Neural cell (in vitro differentiated cells): Measurements from ENCODE around the gene SLC41A3.

Source experiments
- EZH2 ChIP-seq: fragments of 200-600, 300-800 bp; shearing (Covaris generic), sonication (generic); IDR thresholded peaks from 2 replicates; pipeline ENCODE4 v1.6.1; 2014; ENCODE audit warnings: antibody characterized with exemption, low read length, borderline replicate concordance, mild to moderate bottlenecking; ENCODE audit not compliant: insufficient read depth, poor library complexity, severe bottlenecking
- POLR2AphosphoS5 ChIP-seq: IDR thresholded peaks from 2 replicates; pipeline ENCODE4 v1.6.1; 2012
- RAD21 ChIP-seq: fragments of 450-650 bp; conservative IDR thresholded peaks from 2 replicates; pipeline ENCODE4 v1.6.1; 2014; ENCODE audit warnings: antibody characterized with exemption, mild to moderate bottlenecking, moderate library complexity
- SMC3 ChIP-seq: fragments of 450-650 bp; conservative IDR thresholded peaks from 2 replicates; pipeline ENCODE4 v1.6.1; 2014; ENCODE audit warnings: antibody characterized with exemption, mild to moderate bottlenecking, moderate library complexity; ENCODE audit not compliant: poor library complexity
- TF ChIP-seq, protein P1 (sequence below): fragments of 450-650 bp; IDR thresholded peaks from 2 replicates; pipeline ENCODE4 v1.5.1; 2014; ENCODE audit warnings: antibody characterized with exemption, mild to moderate bottlenecking, moderate library complexity; ENCODE audit not compliant: poor library complexity, severe bottlenecking
- TF ChIP-seq, protein P2 (sequence below): IDR thresholded peaks from 2 replicates; pipeline ENCODE4 v1.6.1; 2012; ENCODE audit warnings: borderline replicate concordance

DNA sequence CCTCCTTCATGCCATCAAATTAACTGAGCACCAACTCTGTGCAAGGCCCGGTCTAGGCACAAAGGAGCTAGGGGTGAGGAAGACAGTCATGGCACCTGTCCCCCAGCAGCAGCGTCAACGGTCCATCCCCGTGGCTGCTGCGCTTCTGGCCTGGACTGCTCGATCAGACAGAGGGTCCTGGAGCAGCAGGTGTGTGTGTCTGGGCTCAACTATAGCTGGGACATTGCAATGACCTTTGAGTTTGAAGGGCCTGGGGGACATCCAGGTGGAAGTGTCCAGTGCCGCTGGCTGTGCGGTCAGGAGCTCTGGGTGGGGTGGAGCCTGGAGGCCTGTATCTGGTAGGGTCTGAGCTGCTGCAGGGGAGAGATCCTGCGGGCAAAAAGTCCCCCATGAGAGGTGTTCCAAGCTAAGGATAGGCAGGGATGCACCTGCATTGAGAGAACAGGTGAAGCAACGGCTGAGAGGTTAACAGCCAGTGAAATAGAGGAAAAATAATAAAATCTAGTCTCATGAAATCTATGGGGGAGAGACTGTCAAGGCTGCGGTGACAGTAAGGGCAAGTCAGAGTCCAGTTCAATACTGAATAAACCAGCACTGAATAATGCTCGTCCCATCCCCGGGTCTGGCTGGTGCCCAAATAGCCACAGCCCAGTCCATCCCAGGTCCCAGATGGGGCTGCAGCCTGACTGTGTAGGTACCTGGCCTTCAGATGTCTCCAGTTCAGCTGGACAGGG, 25.4 kb upstream of the SLC41A3 start:
- TF ChIP-seq, protein P1, sequence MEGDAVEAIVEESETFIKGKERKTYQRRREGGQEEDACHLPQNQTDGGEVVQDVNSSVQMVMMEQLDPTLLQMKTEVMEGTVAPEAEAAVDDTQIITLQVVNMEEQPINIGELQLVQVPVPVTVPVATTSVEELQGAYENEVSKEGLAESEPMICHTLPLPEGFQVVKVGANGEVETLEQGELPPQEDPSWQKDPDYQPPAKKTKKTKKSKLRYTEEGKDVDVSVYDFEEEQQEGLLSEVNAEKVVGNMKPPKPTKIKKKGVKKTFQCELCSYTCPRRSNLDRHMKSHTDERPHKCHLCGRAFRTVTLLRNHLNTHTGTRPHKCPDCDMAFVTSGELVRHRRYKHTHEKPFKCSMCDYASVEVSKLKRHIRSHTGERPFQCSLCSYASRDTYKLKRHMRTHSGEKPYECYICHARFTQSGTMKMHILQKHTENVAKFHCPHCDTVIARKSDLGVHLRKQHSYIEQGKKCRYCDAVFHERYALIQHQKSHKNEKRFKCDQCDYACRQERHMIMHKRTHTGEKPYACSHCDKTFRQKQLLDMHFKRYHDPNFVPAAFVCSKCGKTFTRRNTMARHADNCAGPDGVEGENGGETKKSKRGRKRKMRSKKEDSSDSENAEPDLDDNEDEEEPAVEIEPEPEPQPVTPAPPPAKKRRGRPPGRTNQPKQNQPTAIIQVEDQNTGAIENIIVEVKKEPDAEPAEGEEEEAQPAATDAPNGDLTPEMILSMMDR, result no peak
- TF ChIP-seq SMC3 (no peak), EZH2 (no peak), RAD21 (no peak), POLR2AphosphoS5 (no peak)
- TF ChIP-seq, protein P2, sequence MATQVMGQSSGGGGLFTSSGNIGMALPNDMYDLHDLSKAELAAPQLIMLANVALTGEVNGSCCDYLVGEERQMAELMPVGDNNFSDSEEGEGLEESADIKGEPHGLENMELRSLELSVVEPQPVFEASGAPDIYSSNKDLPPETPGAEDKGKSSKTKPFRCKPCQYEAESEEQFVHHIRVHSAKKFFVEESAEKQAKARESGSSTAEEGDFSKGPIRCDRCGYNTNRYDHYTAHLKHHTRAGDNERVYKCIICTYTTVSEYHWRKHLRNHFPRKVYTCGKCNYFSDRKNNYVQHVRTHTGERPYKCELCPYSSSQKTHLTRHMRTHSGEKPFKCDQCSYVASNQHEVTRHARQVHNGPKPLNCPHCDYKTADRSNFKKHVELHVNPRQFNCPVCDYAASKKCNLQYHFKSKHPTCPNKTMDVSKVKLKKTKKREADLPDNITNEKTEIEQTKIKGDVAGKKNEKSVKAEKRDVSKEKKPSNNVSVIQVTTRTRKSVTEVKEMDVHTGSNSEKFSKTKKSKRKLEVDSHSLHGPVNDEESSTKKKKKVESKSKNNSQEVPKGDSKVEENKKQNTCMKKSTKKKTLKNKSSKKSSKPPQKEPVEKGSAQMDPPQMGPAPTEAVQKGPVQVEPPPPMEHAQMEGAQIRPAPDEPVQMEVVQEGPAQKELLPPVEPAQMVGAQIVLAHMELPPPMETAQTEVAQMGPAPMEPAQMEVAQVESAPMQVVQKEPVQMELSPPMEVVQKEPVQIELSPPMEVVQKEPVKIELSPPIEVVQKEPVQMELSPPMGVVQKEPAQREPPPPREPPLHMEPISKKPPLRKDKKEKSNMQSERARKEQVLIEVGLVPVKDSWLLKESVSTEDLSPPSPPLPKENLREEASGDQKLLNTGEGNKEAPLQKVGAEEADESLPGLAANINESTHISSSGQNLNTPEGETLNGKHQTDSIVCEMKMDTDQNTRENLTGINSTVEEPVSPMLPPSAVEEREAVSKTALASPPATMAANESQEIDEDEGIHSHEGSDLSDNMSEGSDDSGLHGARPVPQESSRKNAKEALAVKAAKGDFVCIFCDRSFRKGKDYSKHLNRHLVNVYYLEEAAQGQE, result no peak
